ENCODE results near the gene ZBTB1.

The ZBTB1 gene

GRCh38 chr14:64573109-64573508 is 68.5 kb downstream of the ZBTB1 start:
- DNase-seq: no peak

All from stimulated activated CD4-positive, alpha-beta T cell treated with anti-CD3 and anti-CD28 coated beads, Interleukin-12 subunit alpha, Interleukin-12 subunit beta, amount 100 ng/mL, for 4 hours (primary cell).